Measurements from ENCODE around the gene HSD17B13.

The HSD17B13 gene

GRCh38 chr4:87262886-87263285, 59.8 kb downstream of the HSD17B13 start:
- DNase-seq (ENCODE audit: low spot score) = no peak

- no peak for DNase-seq (ENCODE audit: low spot score)
Measured at GRCh38 chr4:87260477-87260876, 62.2 kb downstream of the HSD17B13 start.

GRCh38 chr4:87258677-87259076, 64.0 kb downstream of the HSD17B13 start:
- DNase-seq (ENCODE audit: low spot score) = no peak

GRCh38 chr4:87257523-87257922, 65.2 kb downstream of the HSD17B13 start:
- DNase-seq (ENCODE audit: low spot score) = no peak

GRCh38 chr4:87255755-87256154, 66.9 kb downstream of the HSD17B13 start:
- DNase-seq (ENCODE audit: low spot score) = no peak

All from NAMALWA (cell line).